ENCODE data around the gene LMOD1. TPM values are rescaled to one million over a fixed set of nuclear protein-coding genes. Genes with fewer than 3 reads are reported as not detected.

The LMOD1 gene
- total RNA-seq, 4 donors from 2014 or later = 86.9 to 165 (median 107) TPM

GRCh38 chr1:201900476-201900875 lies 45.9 kb downstream of the LMOD1 start:
- H3K4me1 ChIP-seq = peaks cover 0 to 83% (median 27%) of the 10 kb centered on the region in 4 donors
- H3K9me3 ChIP-seq = no peaks in the 10 kb centered on the region
- no peak for DNase-seq (ENCODE audit: low spot score in 2 of 2)
- peaks cover 0 to 36% (median 0%) of the 10 kb centered on the region in 3 donors for H3K36me3 ChIP-seq
- peak overlapping the region in 2 of 4 donors; percentile 68 to 82 for H3K27ac ChIP-seq
- no peak overlapping the region for H3K4me3 ChIP-seq
- TF ChIP-seq EP300 (IDR thresholded peaks at IDR 0.05) = no peak
- TF ChIP-seq POLR2A (IDR thresholded peaks at IDR 0.05) = no peak
- TF ChIP-seq CTCF (IDR thresholded peaks at IDR 0.05) = no peak
- H3K27me3 ChIP-seq = no peaks in the 10 kb centered on the region
- WGBS, 2 donors = 46 to 48% methylated on average over 5 of the region's 5 CpGs

- H3K4me1 ChIP-seq = peaks cover 0 to 83% (median 21%) of the 10 kb centered on the region in 4 donors
- H3K9me3 ChIP-seq = no peaks in the 10 kb centered on the region
- H3K4me3 ChIP-seq = no peak overlapping the region
- peaks cover 0 to 36% (median 0%) of the 10 kb centered on the region in 3 donors for H3K36me3 ChIP-seq
- TF ChIP-seq EP300 (IDR thresholded peaks at IDR 0.05) (no peak), CTCF (IDR thresholded peaks at IDR 0.05) (no peak), POLR2A (IDR thresholded peaks at IDR 0.05) (no peak)
- peak overlapping the region in 3 of 4 donors; percentile 8 to 82 (median 68) for H3K27ac ChIP-seq
- H3K27me3 ChIP-seq = no peaks in the 10 kb centered on the region
- 85 to 87% methylated on average over 17 to 20 of the region's 20 CpGs for WGBS, 2 donors
- DNase-seq (ENCODE audit: low spot score in 2 of 2) = no peak
These were observed 46.5 kb downstream of the LMOD1 start for GRCh38 chr1:201899683-201900429.

GRCh38 chr1:201898992-201899391 lies 47.4 kb downstream of the LMOD1 start:
- no peak for DNase-seq (ENCODE audit: low spot score in 2 of 2)
- no peaks in the 10 kb centered on the region for H3K27me3 ChIP-seq
- H3K27ac ChIP-seq = peak overlapping the region in 3 of 4 donors; percentile 24 to 82 (median 59)
- H3K36me3 ChIP-seq = peaks cover 0 to 36% (median 0%) of the 10 kb centered on the region in 3 donors
- no peak overlapping the region for H3K4me3 ChIP-seq
- 70 to 82% methylated on average over 4 of the region's 4 CpGs for WGBS, 2 donors
- TF ChIP-seq CTCF (IDR thresholded peaks at IDR 0.05) (no peak), EP300 (IDR thresholded peaks at IDR 0.05) (no peak), POLR2A (IDR thresholded peaks at IDR 0.05) (no peak)
- no peaks in the 10 kb centered on the region for H3K9me3 ChIP-seq
- peaks cover 0 to 83% (median 16%) of the 10 kb centered on the region in 4 donors for H3K4me1 ChIP-seq

DNA sequence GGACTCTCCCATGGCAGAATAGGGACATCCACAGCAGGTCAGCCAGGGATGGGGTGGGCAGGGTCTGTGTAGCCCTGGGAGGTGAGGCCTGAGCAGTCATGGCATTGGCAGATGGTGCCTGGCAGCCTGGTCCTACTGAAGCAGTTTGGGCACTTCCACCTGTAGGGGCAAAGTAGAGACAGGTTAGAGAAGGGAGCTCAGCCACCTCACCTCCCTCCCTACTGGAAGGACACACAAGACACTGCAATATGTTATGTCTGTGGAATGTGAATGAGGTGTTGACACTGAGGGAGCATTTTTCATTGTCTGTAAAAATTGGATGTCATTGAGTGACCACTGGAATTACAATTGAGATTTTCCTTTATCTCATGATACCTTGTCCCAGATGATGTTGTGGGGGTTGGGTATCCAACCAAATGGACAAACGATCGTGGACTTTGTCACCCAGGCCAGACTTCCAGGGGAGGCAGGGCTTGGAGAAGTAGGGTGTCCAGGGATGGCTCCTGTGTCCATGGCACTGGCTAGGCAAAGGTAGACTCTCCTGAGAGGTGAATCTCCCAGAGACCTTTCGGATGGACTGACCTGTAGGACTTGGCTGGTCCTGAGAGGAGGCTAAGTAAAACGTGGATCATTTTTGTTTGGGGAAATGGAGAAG lies 48.0 kb downstream of the LMOD1 start:
- DNase-seq (ENCODE audit: low spot score in 2 of 2) = no peak
- 59 to 79% methylated on average over 4 of the region's 4 CpGs for WGBS, 2 donors
- Histone ChIP-seq H3K4me3 (no peak overlapping the region), H3K27ac (peak overlapping the region in 2 of 4 donors; percentile 1 to 82), H3K4me1 (peaks cover 0 to 82% (median 12%) of the 10 kb centered on the region in 4 donors), H3K9me3 (no peaks in the 10 kb centered on the region), H3K27me3 (no peaks in the 10 kb centered on the region), H3K36me3 (peaks cover 0 to 39% (median 0%) of the 10 kb centered on the region in 3 donors)
- TF ChIP-seq CTCF (IDR thresholded peaks at IDR 0.05) (no peak), EP300 (IDR thresholded peaks at IDR 0.05) (no peak), POLR2A (IDR thresholded peaks at IDR 0.05) (no peak)

DNA sequence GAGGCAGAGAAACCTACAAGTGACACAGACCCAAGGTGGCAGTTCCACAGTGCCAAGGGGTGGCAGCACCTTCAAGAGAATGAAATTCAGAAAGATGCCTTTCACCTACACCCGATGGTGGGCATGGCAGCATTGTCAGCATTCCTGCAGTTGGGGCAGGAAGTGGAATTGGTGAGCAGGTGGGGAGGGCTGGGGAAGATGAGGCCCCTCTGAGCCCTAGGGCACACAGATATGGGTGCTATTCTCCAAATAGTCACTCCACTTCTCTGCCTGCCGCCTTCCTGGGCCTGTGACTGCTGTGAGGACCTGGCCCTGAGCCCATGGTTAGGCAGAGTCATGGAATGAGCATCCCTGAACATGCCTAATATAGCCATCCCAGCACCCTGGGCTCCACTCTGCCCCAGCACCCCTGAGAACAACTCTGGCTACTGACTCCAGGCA lies 49.4 kb downstream of the LMOD1 start:
- no peak overlapping the region for H3K4me3 ChIP-seq
- H3K9me3 ChIP-seq = no peaks in the 10 kb centered on the region
- WGBS, 2 donors = 42 to 45% methylated on average over 1 to 2 of the region's 2 CpGs
- peaks cover 0 to 51% (median 0%) of the 10 kb centered on the region in 3 donors for H3K36me3 ChIP-seq
- no peak for DNase-seq (ENCODE audit: low spot score in 2 of 2)
- no peaks in the 10 kb centered on the region for H3K27me3 ChIP-seq
- no peak for TF ChIP-seq POLR2A (IDR thresholded peaks at IDR 0.05)
- peak in 1 of 2 donors; percentile 13 for TF ChIP-seq EP300 (IDR thresholded peaks at IDR 0.05)
- peaks cover 0 to 68% (median 2%) of the 10 kb centered on the region in 4 donors for H3K4me1 ChIP-seq
- H3K27ac ChIP-seq = peak overlapping the region in 3 of 4 donors; percentile 57 to 82 (median 69)
